PC-9 (cell line): ENCODE data around the gene RAB40C. TPM values are rescaled to one million over a fixed set of nuclear protein-coding genes. Genes with fewer than 3 reads are reported as not detected.

ENCODE experiments used
- BruUV-seq: library from RNA; stranded (reverse); fragments of 400-500 nt; replicated peaks from 2 replicates; lab custom pipeline; 2021; lab: Mats Ljungman, UMichigan
- CTCF ChIA-PET: fragments of 300-600 bp; sonication (Branson Sonifier 250); formaldehyde crosslinking; loops from one replicate; lab custom pipeline; 2022; ENCODE audit warnings: antibody characterized with exemption; lab: Charles Lee
- POLR2A ChIA-PET: fragments of 300-600 bp; sonication (Branson Sonifier 250); formaldehyde crosslinking; loops from one replicate; lab custom pipeline; 2022; ENCODE audit warnings: antibody characterized with exemption; ENCODE audit not compliant: unreplicated experiment; lab: Charles Lee
- DNase-seq, 2 experiments: peaks; one replicate each; pipeline versions ENCODE4 v3.0.0 to v3.0.0-alpha.2; 2015 to 2022; ENCODE audit warnings: mixed read lengths in 1 of 2
- H2AFZ ChIP-seq: fragments of 200-600 bp; sonication (generic); 2 replicates; pipeline ENCODE4 v1.8.1; 2017; ENCODE audit warnings: antibody characterized with exemption
- H3F3A ChIP-seq: fragments of 200-600 bp; sonication (generic); 2 replicates; pipeline ENCODE4 v1.8.1; 2017; ENCODE audit warnings: antibody characterized with exemption, mild to moderate bottlenecking, low read depth; ENCODE audit not compliant: insufficient read depth
- H3K27ac ChIP-seq: fragments of 200-600 bp; sonication (generic); 2 replicates; pipeline ENCODE4 v1.6.1; 2016; ENCODE audit warnings: mixed run types
- H3K27me3 ChIP-seq: fragments of 200-600 bp; sonication (generic); 2 replicates; pipeline ENCODE4 v1.6.1; 2016; ENCODE audit warnings: low read depth, mixed run types; ENCODE audit not compliant: insufficient read depth
- H3K36me3 ChIP-seq: fragments of 200-600 bp; sonication (generic); 2 replicates; pipeline ENCODE4 v1.6.1; 2016; ENCODE audit warnings: low read depth, mixed run types
- H3K4me1 ChIP-seq: fragments of 200-600 bp; sonication (generic); replicated peaks from 2 replicates; pipeline ENCODE4 v1.6.1; 2016; ENCODE audit warnings: mixed run types; ENCODE audit not compliant: insufficient read depth
- H3K4me2 ChIP-seq: fragments of 200-600 bp; sonication (generic); 2 replicates; pipeline ENCODE4 v1.6.1; 2017; ENCODE audit warnings: mixed run types
- H3K4me3 ChIP-seq: fragments of 200-600 bp; sonication (generic); 2 replicates; pipeline ENCODE4 v1.6.1; 2016; ENCODE audit warnings: mixed run types
- H3K79me2 ChIP-seq: fragments of 200-600 bp; sonication (generic); 2 replicates; pipeline ENCODE4 v1.6.1; 2017; ENCODE audit warnings: low read depth, mixed run types
- H3K9me2 ChIP-seq: fragments of 200-600 bp; sonication (generic); 2 replicates; pipeline ENCODE4 v1.8.1; 2017; ENCODE audit warnings: mild to moderate bottlenecking; ENCODE audit not compliant: insufficient read depth
- H3K9me3 ChIP-seq: fragments of 200-600 bp; sonication (generic); 2 replicates; pipeline ENCODE4 v1.8.1; 2016; ENCODE audit warnings: low read depth; ENCODE audit not compliant: insufficient read depth
- H4K20me1 ChIP-seq: fragments of 200-600 bp; sonication (generic); 2 replicates; pipeline ENCODE4 v1.8.1; 2017; ENCODE audit not compliant: insufficient read depth
- EZH2 ChIP-seq: fragments of 200-600 bp; sonication (generic); IDR thresholded peaks from 2 replicates; pipeline ENCODE4 v1.8.0; 2017; ENCODE audit warnings: antibody characterized with exemption, low read depth
- intact Hi-C: fragments of 100-400 bp; cut with micrococcal nuclease; formaldehyde crosslinking; loops from one replicate; pipeline ENCODE4 v1.10.0; 2022; ENCODE audit not compliant: unreplicated experiment
- total RNA-seq: library from RNA; stranded (reverse); gene quantifications from 2 replicates; pipeline ENCODE4 v1.2.3, GENCODE V29; 2021
- TF ChIP-seq, protein P1 (sequence below): fragments of 200-600 bp; sonication (generic); conservative IDR thresholded peaks from 2 replicates; pipeline ENCODE4 v1.6.1; 2017; ENCODE audit warnings: mixed run types, antibody characterized with exemption, mild to moderate bottlenecking, moderate library complexity

The RAB40C gene
- total RNA-seq, 1 experiment from 2014 or later = 47.1 TPM

DNA sequence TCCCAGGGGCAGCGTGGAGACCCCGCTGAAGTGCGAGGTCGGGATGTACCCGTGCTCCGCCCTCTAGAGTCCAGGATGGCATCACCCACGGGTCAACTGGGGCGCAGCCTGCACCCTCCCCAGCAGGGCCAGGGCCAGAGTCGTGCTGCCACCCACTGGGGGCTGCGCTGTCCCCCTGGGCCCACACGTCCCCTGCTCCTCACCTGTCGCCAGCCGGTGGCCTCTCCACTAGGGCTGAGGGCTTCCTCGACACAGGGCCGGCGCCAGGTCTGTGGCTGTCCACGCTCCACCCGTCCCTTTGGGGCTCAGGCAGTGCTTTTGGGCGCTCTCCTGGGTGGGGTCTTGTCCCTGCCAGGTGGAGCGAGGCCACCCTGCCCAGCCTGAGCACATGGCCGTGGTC, 41.3 kb upstream of the RAB40C start:
- H3K79me2 ChIP-seq = peaks cover 6% of the 10 kb centered on the region
- no peaks in the 10 kb centered on the region for H3K4me1 ChIP-seq
- H3K4me3 ChIP-seq = no peak overlapping the region
- H3K36me3 ChIP-seq = no peaks in the 10 kb centered on the region
- no peak overlapping the region for H2AFZ ChIP-seq
- TF ChIP-seq EZH2 = no peak
- TF ChIP-seq, protein P1, sequence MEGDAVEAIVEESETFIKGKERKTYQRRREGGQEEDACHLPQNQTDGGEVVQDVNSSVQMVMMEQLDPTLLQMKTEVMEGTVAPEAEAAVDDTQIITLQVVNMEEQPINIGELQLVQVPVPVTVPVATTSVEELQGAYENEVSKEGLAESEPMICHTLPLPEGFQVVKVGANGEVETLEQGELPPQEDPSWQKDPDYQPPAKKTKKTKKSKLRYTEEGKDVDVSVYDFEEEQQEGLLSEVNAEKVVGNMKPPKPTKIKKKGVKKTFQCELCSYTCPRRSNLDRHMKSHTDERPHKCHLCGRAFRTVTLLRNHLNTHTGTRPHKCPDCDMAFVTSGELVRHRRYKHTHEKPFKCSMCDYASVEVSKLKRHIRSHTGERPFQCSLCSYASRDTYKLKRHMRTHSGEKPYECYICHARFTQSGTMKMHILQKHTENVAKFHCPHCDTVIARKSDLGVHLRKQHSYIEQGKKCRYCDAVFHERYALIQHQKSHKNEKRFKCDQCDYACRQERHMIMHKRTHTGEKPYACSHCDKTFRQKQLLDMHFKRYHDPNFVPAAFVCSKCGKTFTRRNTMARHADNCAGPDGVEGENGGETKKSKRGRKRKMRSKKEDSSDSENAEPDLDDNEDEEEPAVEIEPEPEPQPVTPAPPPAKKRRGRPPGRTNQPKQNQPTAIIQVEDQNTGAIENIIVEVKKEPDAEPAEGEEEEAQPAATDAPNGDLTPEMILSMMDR = no peak
- no TSS peak for BruUV-seq
- H3K27ac ChIP-seq = no peak overlapping the region
- H3K9me2 ChIP-seq = no peaks in the 10 kb centered on the region
- no peak for DNase-seq
- no peaks in the 10 kb centered on the region for H3K27me3 ChIP-seq
- no peaks in the 10 kb centered on the region for H3K9me3 ChIP-seq
- ChIA-PET CTCF (no interaction called here), POLR2A (no interaction called here)
- no peaks in the 10 kb centered on the region for H3F3A ChIP-seq
- peaks cover 24% of the 10 kb centered on the region for H4K20me1 ChIP-seq
- intact Hi-C loops = no loop called here
- no peak overlapping the region for H3K4me2 ChIP-seq

DNA sequence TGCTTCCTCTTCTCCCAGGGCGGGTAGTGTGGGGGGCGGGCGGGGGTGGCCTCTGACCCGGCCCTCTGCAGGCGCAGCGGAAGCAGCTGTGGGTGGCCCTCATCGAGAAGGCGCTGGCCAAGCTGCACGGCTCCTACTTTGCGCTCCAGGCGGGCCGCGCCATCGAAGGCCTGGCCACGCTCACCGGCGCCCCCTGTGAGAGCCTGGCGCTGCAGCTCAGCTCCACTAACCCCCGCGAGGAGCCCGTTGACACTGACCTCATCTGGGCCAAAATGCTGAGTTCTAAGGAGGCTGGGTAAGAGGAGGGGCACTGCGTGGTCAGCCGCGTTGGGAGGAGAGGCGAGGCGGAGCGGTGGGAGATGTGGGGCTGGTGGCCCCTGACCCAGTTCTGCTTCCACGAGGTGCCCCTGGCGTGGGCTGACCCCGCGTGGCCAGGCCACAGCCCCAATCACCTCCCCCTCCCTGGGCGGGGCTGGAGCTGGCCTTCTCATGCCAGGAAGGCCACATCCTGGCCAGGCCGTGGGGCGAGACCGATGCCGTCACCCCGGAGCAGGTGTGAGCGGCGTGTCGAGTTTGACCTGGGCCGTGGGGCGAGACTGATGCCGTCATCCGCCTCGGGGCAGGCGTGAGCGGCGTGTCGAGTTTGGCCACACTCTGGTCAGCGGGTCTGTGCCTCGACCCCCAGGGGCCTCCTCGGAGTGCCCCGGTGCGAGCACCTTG, 40.2 kb upstream of the RAB40C start:
- ChIA-PET POLR2A (no interaction called here), CTCF (no interaction called here)
- intact Hi-C loops = no loop called here
- no peak for DNase-seq
- H3K9me2 ChIP-seq = no peaks in the 10 kb centered on the region
- no TSS peak for BruUV-seq
- H2AFZ ChIP-seq = no peak overlapping the region
- H3K27ac ChIP-seq = no peak overlapping the region
- H3K27me3 ChIP-seq = no peaks in the 10 kb centered on the region
- no peaks in the 10 kb centered on the region for H3F3A ChIP-seq
- no peaks in the 10 kb centered on the region for H3K36me3 ChIP-seq
- TF ChIP-seq EZH2 = no peak
- TF ChIP-seq, protein P1 = no peak
- H3K4me2 ChIP-seq = no peak overlapping the region
- no peaks in the 10 kb centered on the region for H3K9me3 ChIP-seq
- no peaks in the 10 kb centered on the region for H3K4me1 ChIP-seq
- H3K4me3 ChIP-seq = no peak overlapping the region
- H3K79me2 ChIP-seq = peaks cover 3% of the 10 kb centered on the region; the same call in 1 of the 2 replicates
- peaks cover 17% of the 10 kb centered on the region for H4K20me1 ChIP-seq

DNA sequence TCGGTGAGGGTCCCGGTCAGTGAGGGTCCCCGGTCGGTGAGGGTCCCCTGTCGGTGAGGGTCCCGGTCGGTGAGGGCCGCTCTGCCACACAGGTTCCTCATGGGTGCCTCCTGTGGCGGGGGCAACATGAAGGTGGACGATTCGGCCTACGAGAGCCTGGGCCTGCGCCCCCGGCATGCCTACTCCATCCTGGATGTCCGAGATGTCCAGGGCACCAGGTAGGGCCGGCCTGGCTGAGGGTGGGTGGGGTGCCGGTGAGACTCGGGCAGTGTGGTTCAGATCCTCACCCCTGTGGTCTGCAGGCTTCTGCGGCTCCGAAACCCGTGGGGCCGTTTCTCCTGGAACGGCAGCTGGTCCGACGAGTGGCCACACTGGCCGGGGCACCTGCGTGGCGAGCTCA, 38.7 kb upstream of the RAB40C start:
- intact Hi-C loops = no loop called here
- no peak overlapping the region for H3K27ac ChIP-seq
- no peaks in the 10 kb centered on the region for H3K9me3 ChIP-seq
- no peak overlapping the region for H3K4me3 ChIP-seq
- H2AFZ ChIP-seq = no peak overlapping the region
- H4K20me1 ChIP-seq = peaks cover 3% of the 10 kb centered on the region
- no peaks in the 10 kb centered on the region for H3K27me3 ChIP-seq
- ChIA-PET CTCF (no interaction called here), POLR2A (interaction anchor here (0.7 kb wide), 1 partner anchor 209 kb away, joined by 15 read pairs; no protein-coding TSS in a partner anchor)
- H3K79me2 ChIP-seq = no peaks in the 10 kb centered on the region
- TF ChIP-seq, protein P1 = no peak
- no peak for TF ChIP-seq EZH2
- H3K4me1 ChIP-seq = no peaks in the 10 kb centered on the region
- no peaks in the 10 kb centered on the region for H3K9me2 ChIP-seq
- no peaks in the 10 kb centered on the region for H3F3A ChIP-seq
- no TSS peak for BruUV-seq
- no peaks in the 10 kb centered on the region for H3K36me3 ChIP-seq
- DNase-seq = no peak
- no peak overlapping the region for H3K4me2 ChIP-seq
